Panc1 (cell line): Measurements from ENCODE around the gene BRD1.

Experiments used
- SIN3A ChIP-seq: IDR thresholded peaks from 2 replicates; pipeline ENCODE4 v1.6.1; 2012; ENCODE audit warnings: low read depth, mild to moderate bottlenecking, low read length, moderate library complexity, borderline replicate concordance; ENCODE audit not compliant: insufficient read depth
- TF ChIP-seq, protein P1 (sequence below), 2 experiments: IDR thresholded peaks; 2 replicates each; pipeline ENCODE4 v1.6.1; 2011 to 2012; ENCODE audit warnings: low read depth in 2 of 2, control low read depth in 1 of 2, low read length in 1 of 2, mild to moderate bottlenecking in 1 of 2, moderate library complexity in 1 of 2; ENCODE audit not compliant: insufficient read depth in 1 of 2
- TF ChIP-seq, protein P2 (sequence below): fragments of 450-650 bp; IDR thresholded peaks from 2 replicates; pipeline ENCODE4 v1.5.1; 2017; ENCODE audit warnings: mild to moderate bottlenecking

DNA sequence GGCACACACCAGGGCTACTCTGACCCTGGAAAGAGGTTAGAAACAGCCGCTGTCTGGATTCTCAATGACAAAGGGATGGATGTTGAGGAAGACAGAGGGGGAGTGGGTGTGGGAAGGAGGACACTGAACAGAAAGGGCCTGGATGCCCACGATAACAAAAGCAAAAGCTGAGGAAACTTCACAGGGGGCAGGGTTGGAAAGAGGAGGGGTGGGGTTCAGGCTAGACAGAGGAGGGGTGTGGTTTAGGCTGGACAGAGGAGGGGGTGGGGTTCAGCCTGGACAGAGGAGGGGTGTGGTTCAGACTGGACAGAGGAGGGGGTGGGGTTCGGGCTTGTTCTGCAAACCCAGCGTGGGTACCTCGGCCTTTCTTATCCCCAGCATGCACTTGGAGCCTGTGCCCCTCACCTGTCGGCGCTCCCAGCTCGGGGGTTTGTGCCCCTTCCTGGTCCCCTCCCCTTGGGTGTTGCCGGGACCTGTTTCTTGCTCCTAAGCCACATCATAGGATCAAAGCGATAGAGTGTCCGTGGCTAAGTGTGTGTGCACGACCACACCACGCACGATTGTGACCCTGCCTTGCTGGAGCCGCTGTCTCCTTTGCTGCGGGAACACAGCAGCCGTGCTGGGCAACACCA, 75.6 kb downstream of the BRD1 start:
- TF ChIP-seq, protein P1, sequence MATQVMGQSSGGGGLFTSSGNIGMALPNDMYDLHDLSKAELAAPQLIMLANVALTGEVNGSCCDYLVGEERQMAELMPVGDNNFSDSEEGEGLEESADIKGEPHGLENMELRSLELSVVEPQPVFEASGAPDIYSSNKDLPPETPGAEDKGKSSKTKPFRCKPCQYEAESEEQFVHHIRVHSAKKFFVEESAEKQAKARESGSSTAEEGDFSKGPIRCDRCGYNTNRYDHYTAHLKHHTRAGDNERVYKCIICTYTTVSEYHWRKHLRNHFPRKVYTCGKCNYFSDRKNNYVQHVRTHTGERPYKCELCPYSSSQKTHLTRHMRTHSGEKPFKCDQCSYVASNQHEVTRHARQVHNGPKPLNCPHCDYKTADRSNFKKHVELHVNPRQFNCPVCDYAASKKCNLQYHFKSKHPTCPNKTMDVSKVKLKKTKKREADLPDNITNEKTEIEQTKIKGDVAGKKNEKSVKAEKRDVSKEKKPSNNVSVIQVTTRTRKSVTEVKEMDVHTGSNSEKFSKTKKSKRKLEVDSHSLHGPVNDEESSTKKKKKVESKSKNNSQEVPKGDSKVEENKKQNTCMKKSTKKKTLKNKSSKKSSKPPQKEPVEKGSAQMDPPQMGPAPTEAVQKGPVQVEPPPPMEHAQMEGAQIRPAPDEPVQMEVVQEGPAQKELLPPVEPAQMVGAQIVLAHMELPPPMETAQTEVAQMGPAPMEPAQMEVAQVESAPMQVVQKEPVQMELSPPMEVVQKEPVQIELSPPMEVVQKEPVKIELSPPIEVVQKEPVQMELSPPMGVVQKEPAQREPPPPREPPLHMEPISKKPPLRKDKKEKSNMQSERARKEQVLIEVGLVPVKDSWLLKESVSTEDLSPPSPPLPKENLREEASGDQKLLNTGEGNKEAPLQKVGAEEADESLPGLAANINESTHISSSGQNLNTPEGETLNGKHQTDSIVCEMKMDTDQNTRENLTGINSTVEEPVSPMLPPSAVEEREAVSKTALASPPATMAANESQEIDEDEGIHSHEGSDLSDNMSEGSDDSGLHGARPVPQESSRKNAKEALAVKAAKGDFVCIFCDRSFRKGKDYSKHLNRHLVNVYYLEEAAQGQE (IDR thresholded peaks at IDR 0.05; ENCODE audit: insufficient read depth in 1 of 2, low read depth in 2 of 2, low read length in 1 of 2): no peak
- TF ChIP-seq, protein P2, sequence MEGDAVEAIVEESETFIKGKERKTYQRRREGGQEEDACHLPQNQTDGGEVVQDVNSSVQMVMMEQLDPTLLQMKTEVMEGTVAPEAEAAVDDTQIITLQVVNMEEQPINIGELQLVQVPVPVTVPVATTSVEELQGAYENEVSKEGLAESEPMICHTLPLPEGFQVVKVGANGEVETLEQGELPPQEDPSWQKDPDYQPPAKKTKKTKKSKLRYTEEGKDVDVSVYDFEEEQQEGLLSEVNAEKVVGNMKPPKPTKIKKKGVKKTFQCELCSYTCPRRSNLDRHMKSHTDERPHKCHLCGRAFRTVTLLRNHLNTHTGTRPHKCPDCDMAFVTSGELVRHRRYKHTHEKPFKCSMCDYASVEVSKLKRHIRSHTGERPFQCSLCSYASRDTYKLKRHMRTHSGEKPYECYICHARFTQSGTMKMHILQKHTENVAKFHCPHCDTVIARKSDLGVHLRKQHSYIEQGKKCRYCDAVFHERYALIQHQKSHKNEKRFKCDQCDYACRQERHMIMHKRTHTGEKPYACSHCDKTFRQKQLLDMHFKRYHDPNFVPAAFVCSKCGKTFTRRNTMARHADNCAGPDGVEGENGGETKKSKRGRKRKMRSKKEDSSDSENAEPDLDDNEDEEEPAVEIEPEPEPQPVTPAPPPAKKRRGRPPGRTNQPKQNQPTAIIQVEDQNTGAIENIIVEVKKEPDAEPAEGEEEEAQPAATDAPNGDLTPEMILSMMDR: no peak
- no peak for TF ChIP-seq SIN3A
